Effector CD4-positive, alpha-beta T cell (primary cell): ENCODE results near the gene SNURF.
"Not testable (repeated sequence)": the region's sequence is repeated elsewhere in the genome, so short reads cannot be mapped to it uniquely, and the experiment has no call there.

Experiments used
- DNase-seq: peaks from one replicate; pipeline ENCODE4 v3.0.0-alpha.2; 2020
- total RNA-seq: gene quantifications from one replicate; lab custom pipeline; 2026; lab: John Stamatoyannopoulos, UW

Gene SNURF
- 2.6 reads per million, percentile 8 among the genes with 10 or more reads in this experiment for total RNA-seq

- peak; percentile 48 for DNase-seq
Measured at GRCh38 chr15:24954783-24955530, at the start of gene SNURF, which contains the start of gene SNRPN. TSS of gene SNURF (plus strand) at chr15:24954987. CDS start at chr15:24955049, 62 bp downstream. TSS of gene SNRPN (plus strand) at chr15:24954987. CDS start at chr15:24974454, 19,467 bp downstream.

DNA sequence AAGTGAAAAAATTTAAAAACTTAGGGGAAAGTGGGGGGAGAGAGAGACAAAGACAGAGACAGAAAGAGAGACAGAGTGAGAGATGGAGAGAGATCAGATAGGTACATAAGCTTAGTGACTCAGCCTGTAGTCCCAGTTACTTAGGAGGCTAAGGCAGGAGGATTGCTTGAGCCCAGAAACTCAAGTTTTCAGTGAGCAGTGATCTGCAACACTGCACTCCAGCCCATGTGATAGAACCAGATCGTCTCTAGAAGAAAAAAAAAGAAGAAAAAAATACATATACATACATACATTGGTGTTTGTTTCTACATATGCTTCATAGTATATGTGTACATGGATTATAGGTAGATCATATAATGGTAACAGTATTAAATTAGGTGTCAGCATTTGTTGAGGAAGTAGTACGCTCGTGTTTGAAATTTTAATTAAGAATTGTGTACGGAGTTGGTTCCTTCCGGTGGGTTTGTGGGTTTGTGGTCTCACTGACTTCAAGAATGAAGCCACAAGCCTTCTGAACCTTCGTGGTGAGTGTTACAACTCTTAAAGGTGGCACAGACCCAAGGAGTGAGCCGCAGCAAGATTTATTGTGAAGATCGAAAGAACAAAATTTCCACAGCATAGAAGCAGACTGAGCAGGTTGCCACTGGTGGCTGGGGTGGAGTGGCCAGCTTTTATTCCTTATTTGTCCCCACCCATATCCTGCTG is 38.3 kb upstream of the SNURF start:
- no peak for DNase-seq

- DNase-seq: no peak
Measured at GRCh38 chr15:24917431-24917830, 37.4 kb upstream of the SNURF start.

GRCh38 chr15:24919446-24919845 is 35.3 kb upstream of the SNURF start:
- DNase-seq: no peak

- DNase-seq: not testable (repeated sequence)
Measured at GRCh38 chr15:24922781-24923180, 32.0 kb upstream of the SNURF start.

GRCh38 chr15:24924153-24924552 is 30.6 kb upstream of the SNURF start:
- no peak for DNase-seq

DNA sequence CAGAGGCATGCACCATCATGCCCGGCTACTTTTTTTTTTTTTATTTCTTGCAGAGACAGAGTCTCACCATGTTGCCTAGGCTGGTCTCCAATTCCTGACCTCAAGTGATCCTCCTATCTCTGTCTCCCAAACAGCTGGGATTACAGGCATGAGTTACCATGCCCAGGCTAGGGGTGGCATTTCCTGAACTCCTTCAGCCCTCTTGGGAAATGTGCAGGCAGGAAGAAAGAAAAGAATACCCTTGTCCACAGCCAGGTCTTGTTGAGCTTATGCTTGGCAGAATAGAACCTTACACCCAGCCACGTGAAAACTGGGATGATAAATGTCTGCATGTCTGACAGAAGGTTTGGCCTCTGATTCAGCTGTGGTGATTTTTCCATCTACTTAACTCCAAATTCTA is 30.2 kb upstream of the SNURF start:
- DNase-seq: no peak

- not testable (repeated sequence) for DNase-seq
Measured at GRCh38 chr15:24931874-24932732, 22.7 kb upstream of the SNURF start.

- DNase-seq: no peak
Measured at GRCh38 chr15:24933716-24934115, 21.1 kb upstream of the SNURF start.

GRCh38 chr15:24938224-24938623 is 16.6 kb upstream of the SNURF start:
- not testable (repeated sequence) for DNase-seq

- DNase-seq: no peak
Measured at GRCh38 chr15:24940236-24940635, 14.6 kb upstream of the SNURF start.

GRCh38 chr15:24943361-24943760 is 11.4 kb upstream of the SNURF start:
- DNase-seq: no peak

- no peak for DNase-seq
Measured at GRCh38 chr15:24944954-24945353, 9.8 kb upstream of the SNURF start.

DNA sequence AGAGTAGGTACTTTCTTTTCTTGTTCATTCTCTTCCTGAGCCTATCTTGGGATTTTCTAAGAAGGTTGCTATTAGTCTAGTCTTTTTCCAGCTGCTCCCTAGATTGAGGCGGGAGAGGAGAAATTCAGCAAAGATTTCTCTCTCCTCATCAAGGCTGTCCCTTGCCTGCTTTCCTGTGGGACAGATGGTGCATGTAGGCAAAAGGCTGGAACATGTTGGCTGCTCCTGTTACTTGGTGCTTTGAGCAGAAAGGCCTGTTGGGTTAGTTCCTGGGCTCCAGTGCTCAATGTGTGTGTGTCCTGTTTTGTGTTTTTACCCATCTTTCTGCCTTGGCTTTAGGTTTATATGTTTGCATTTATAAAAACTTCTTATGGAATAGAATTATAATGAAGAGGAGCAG is 9.1 kb upstream of the SNURF start:
- no peak for DNase-seq

- no peak for DNase-seq
Measured at GRCh38 chr15:24948495-24948894, 6.3 kb upstream of the SNURF start.

DNA sequence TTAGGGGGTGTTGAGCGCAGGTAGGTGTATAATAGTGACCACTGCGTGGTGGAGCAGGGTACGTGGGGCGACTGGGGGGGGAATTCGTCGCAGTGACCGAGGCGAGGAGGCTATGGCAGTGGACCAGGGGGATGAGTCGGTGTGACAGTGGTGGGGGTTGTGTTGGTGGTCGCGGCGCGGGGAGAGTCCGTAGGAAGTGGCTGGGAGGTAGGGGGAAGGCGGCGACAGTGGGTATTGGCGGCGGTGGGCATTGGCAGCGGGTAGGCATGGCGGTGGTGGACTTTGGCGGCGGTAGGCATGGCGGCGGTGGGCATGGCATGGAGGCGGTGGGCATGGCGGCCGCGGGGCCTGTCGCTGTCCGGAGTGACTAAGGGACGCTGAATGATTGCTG is 739 bp downstream of the SNURF start:
- no peak for DNase-seq

DNA sequence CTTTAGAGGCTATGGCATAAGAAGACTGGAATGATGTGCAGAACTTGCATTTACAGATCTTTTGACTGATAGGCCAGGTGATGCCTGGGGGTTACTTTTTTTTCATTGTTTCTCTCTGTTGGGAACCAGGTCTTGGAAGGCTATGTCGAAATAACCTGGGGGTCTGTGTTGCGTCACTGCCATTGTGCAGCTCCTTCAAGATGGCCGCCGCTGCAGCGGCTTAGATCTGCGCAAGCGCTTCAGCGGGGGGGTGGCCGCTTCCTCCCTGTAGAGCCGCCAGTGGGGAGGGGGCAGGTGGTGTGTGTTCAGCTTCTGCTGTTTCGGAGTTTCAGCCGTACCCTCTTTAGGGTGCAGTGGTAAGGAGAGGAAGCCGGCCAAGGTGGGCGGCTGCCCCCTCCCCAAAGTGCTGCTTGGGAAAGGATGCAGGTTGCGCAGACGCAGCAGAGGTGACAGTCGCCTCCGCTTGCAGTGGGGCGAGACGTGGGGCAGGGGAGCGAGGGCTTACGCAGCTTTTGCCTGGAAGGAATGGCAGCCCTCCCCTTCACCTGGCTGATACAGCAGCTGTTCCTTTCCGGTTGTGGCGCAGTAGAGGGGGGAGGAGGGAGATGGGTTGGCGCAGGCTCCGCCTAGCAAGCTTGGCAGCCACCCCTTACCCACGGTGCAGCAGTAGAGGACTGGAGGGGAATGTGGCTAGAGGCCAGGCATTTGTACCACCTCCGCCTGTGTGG is 1.5 kb downstream of the SNURF start:
- DNase-seq: peak; percentile 49

DNA sequence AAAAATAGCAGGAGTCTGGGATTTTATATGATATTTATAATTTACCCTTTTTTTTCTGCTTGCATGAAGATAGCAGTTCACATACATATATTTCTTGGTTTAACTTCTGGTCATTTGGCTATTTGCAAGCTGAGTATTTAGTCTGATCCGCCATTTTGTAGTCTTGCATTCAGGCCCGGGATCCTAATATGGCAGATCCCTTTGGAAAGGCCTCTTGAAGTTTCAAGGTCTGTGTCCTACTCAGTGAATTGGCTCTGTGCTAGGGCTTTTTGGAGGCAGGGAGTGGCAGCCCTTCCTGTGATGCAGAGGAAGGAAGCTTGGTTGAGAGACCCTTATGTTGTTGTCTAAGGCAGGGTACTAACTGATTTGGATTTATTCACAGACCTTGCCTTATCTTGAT is 2.9 kb downstream of the SNURF start:
- DNase-seq: no peak

DNA sequence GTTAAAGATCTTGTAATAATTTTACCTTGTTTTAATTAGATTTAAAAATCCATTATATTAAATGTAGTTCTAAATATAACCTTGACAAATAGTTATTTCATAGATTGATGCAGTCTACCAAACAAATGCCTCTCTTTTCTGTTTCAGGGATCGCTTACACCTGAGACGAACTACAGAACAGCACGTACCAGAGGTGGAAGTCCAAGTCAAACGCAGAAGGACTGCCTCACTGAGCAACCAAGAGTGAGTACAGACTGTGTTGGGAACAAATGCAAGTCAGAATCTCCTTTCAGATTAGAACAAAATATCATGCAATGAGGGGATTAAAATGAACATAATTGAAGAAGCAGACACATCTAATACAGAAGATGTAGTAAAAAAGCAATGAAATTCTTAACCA is 7.2 kb downstream of the SNURF start:
- no peak for DNase-seq

DNA sequence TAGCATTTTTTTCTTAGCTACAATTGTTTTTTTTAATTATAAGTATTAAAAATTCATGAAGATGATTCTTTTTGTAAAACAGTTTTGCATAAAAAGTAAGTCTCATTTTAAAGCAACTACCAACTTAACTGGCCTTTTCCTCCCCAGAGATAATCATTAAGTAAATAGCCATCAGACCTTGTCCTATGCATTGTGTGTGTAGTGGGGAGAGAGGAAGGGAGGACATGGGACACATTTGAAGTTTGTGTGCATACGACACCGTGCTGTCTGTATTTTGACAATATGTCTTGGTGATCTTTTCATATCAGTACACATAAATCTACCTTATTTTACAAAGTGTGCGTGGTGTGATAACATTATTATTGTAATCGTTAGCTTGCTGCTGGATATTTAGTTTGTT is 8.1 kb downstream of the SNURF start:
- DNase-seq: no peak

- no peak for DNase-seq
Measured at GRCh38 chr15:24966364-24967103, 11.7 kb downstream of the SNURF start.

DNA sequence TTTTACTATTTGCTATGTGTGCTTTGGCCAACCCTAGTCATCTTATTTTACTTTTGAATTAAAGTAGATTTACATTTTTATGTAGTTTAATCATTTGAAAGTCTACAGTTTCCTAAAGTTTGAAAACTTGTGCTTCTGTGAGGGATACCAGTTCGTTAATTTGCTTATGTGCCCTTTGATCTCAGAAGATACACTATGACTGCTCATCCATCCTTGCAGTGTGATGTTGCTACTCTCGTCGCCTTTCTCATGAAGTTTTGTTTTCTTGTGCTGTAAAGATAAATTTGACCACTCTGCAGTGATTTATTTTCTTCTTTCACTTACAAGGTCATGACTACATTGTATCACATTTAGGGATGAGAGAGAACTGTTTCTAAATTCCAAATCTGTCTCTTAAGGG is 16.3 kb downstream of the SNURF start:
- DNase-seq: no peak
